HG03108 (cell line): ENCODE results near the gene RANGAP1.
A peak's percentile ranks its signal among the peaks of the same experiment; 100 is the strongest.

Experiments used
- ATAC-seq: cut with Tn5 transposase; IDR thresholded peaks from one replicate; pipeline ENCODE4 v1.9.1; 2021; ENCODE audit warnings: moderate library complexity; ENCODE audit not compliant: unreplicated experiment

RANGAP1 gene

GRCh38 chr22:41238570-41239442, 47.2 kb downstream of the RANGAP1 start:
- no peak for ATAC-seq

- peak; percentile 73 for ATAC-seq
Measured at GRCh38 chr22:41237707-41238569, 48.0 kb downstream of the RANGAP1 start.

GRCh38 chr22:41237036-41237706, 48.8 kb downstream of the RANGAP1 start:
- ATAC-seq = no peak

- ATAC-seq = no peak
Measured at GRCh38 chr22:41234815-41235695, 50.9 kb downstream of the RANGAP1 start.

- ATAC-seq = no peak
Measured at GRCh38 chr22:41231369-41231768, 54.6 kb downstream of the RANGAP1 start.

GRCh38 chr22:41230401-41230785, 55.6 kb downstream of the RANGAP1 start:
- ATAC-seq = no peak

GRCh38 chr22:41229730-41230400, 56.1 kb downstream of the RANGAP1 start:
- no peak for ATAC-seq

- no peak for ATAC-seq
Measured at GRCh38 chr22:41229215-41229614, 56.8 kb downstream of the RANGAP1 start.

- ATAC-seq = no peak
Measured at GRCh38 chr22:41226723-41227655, 59.0 kb downstream of the RANGAP1 start.

GRCh38 chr22:41223535-41223934, 62.5 kb downstream of the RANGAP1 start:
- ATAC-seq = no peak

GRCh38 chr22:41222846-41223507, 63.0 kb downstream of the RANGAP1 start:
- ATAC-seq = no peak

- peak; percentile 81 for ATAC-seq
Measured at GRCh38 chr22:41217553-41218157, 68.3 kb downstream of the RANGAP1 start.

GRCh38 chr22:41216984-41217383, 69.0 kb downstream of the RANGAP1 start:
- ATAC-seq = no peak

- ATAC-seq = no peak
Measured at GRCh38 chr22:41215926-41216325, 70.1 kb downstream of the RANGAP1 start.

GRCh38 chr22:41215409-41215808, 70.6 kb downstream of the RANGAP1 start:
- no peak for ATAC-seq

GRCh38 chr22:41206719-41207118, 79.3 kb downstream of the RANGAP1 start:
- ATAC-seq = no peak

GRCh38 chr22:41204992-41205900, 80.7 kb downstream of the RANGAP1 start, which contains the start of gene L3MBTL2:
L3MBTL2 (plus strand) TSS chr22:41205312; CDS start chr22:41205363, 51 bp downstream.
- peak; percentile 99 for ATAC-seq
